Measurements from ENCODE around the gene LRRC8E. TPM values are rescaled to one million over a fixed set of nuclear protein-coding genes. Genes with fewer than 3 reads are reported as not detected.

Gene LRRC8E
- total and polyA plus RNA-seq, 10 of the 15 experiments (the other 5 are each of a cell fraction or from before 2014, with no cell fraction given) = 0.04 to 0.32 (median 0.25) TPM; not detected in 7

- BruUV-seq (replicated peaks) = no TSS peak
- Histone ChIP-seq H3K36me3 (ENCODE audit: control insufficient read depth in 2 of 2, insufficient read depth in 2 of 2, low read length in 1 of 2) (no peaks in the 10 kb centered on the region), H2AFZ (ENCODE audit: control insufficient read depth, low read depth, low read length) (no peak overlapping the region), H3K9me3 (replicated peaks; ENCODE audit: control insufficient read depth, insufficient read depth, low read length) (no peaks in the 10 kb centered on the region; the same call in 2 of the 3 replicates), H4K20me1 (ENCODE audit: control insufficient read depth, insufficient read depth) (no peaks in the 10 kb centered on the region), H3K27me3 (replicated peaks in 1 of 2; ENCODE audit: control insufficient read depth in 2 of 2, insufficient read depth in 2 of 2, low read length in 1 of 2) (no peaks in the 10 kb centered on the region), H3K79me2 (ENCODE audit: control insufficient read depth, insufficient read depth, low read length) (no peaks in the 10 kb centered on the region), H3K27ac (ENCODE audit: control insufficient read depth, insufficient read depth) (no peak overlapping the region), H3K4me2 (ENCODE audit: control insufficient read depth, insufficient read depth) (no peak overlapping the region), H3K9ac (ENCODE audit: control insufficient read depth, insufficient read depth, low read length) (no peak overlapping the region), H3K4me3 (no peak overlapping the region), H3K4me1 (ENCODE audit: control insufficient read depth, insufficient read depth, low read length) (peaks cover 3% of the 10 kb centered on the region; the same call in 1 of the 2 replicates)
- intact Hi-C loops (cut with micrococcal nuclease; ENCODE audit: unreplicated experiment) (no loop called here), in situ Hi-C loops (cut with MboI) (no loop called here)
- TF ChIP-seq PKNOX1 (IDR thresholded peaks at IDR 0.05) (no peak), NBN (IDR thresholded peaks at IDR 0.05) (no peak), TCF12 (IDR thresholded peaks at IDR 0.05; ENCODE audit: low read depth, low read length) (no peak), NFIC (IDR thresholded peaks at IDR 0.05; ENCODE audit: low read depth, low read length) (no peak), FOXM1 (IDR thresholded peaks at IDR 0.05; ENCODE audit: low read depth, low read length) (no peak), PRDM15 (CRISPR knock-in tag; IDR thresholded peaks at IDR 0.05) (no peak), RAD51 (IDR thresholded peaks at IDR 0.05) (no peak), JUNB (IDR thresholded peaks at IDR 0.05) (no peak), ZNF24 (IDR thresholded peaks at IDR 0.05) (no peak), IRF5 (IDR thresholded peaks at IDR 0.05; ENCODE audit: borderline replicate concordance) (no peak), LARP7 (IDR thresholded peaks at IDR 0.05) (no peak), POLR2AphosphoS5 (IDR thresholded peaks at IDR 0.05; ENCODE audit: low read length) (no peak), EZH2 (IDR thresholded peaks at IDR 0.05; ENCODE audit: borderline replicate concordance, control insufficient read depth, low read depth, low read length) (no peak), E2F8 (IDR thresholded peaks at IDR 0.05; ENCODE audit: low read depth, partially characterized antibody) (no peak)
- 65% methylated on average over 5 of the region's 5 CpGs for WGBS (ENCODE audit: insufficient coverage, insufficient replicate concordance, low lambda C conversion rate, missing lambda C conversion rate)
- ATAC-seq = no peak
- no peak for DNase-seq (ENCODE audit: low read depth, low spot score)
- no peak for FAIRE-seq
- POLR2A ChIA-PET = no interaction called here
- SMC1A ChIA-PET (ENCODE audit: uncharacterized antibody, unreplicated experiment) = no interaction called here
- CTCF ChIA-PET = no interaction called here
- RAD21 ChIA-PET (ENCODE audit: unreplicated experiment) = no interaction called here
These were observed 43.9 kb upstream of the LRRC8E start for GRCh38 chr19:7844405-7844804.
